IPS DF 6.9 (cell line): ENCODE results near the gene SHOC2.

Experiments used
- DNase-seq: peaks from one replicate; pipeline ENCODE4 v3.0.0-alpha.2; 2013; ENCODE audit warnings: low read depth, low spot score
- H3K27ac ChIP-seq: one replicate; pipeline ENCODE4 v1.5.1; 2013; ENCODE audit warnings: low read length, control low read depth
- H3K27me3 ChIP-seq: 2 replicates; pipeline ENCODE4 v1.6.1; 2013; ENCODE audit warnings: mild to moderate bottlenecking, low read length; ENCODE audit not compliant: control insufficient read depth, insufficient read depth
- H3K36me3 ChIP-seq: 2 replicates; pipeline ENCODE4 v1.6.1; 2013; ENCODE audit warnings: low read length; ENCODE audit not compliant: control insufficient read depth, insufficient read depth
- H3K4me1 ChIP-seq: 2 replicates; pipeline ENCODE4 v1.6.1; 2013; ENCODE audit warnings: low read length; ENCODE audit not compliant: control insufficient read depth, insufficient read depth
- H3K4me3 ChIP-seq: 2 replicates; pipeline ENCODE4 v1.5.1; 2013; ENCODE audit warnings: mild to moderate bottlenecking, low read length
- H3K9me3 ChIP-seq: 2 replicates; pipeline ENCODE4 v1.6.1; 2013; ENCODE audit warnings: low read length, inconsistent platforms; ENCODE audit not compliant: control insufficient read depth, insufficient read depth
- WGBS: extraction: QIAGEN DNeasy Blood & Tissue Kit; methylation state at CpG from one replicate; pipeline ENCODE4 v1.1.7; 2013; ENCODE audit warnings: mixed read lengths, missing lambda C conversion rate; ENCODE audit not compliant: insufficient read length, insufficient coverage; 5-methylcytosine and 5-hydroxymethylcytosine counted together

Gene SHOC2

DNA sequence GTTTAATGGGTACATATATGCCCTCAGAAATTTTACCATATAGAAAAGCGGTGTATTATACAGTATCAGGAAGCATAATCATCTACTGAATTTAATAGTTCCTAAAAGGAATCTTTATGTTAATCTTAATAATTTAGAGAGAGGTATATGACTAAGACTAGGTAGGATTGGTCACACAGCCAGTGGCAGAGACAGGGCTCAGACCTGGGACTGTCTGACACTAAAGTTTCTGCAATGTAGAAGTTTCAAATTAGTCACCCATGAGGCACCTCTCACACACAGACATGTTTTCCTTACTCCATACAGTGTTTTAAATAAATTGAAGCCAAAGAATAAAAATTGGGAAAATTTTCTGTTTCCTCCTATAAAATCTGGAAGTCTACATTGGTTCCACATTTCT lies 84.6 kb downstream of the SHOC2 start:
- Histone ChIP-seq H3K27ac (no peak overlapping the region), H3K4me1 (no peaks in the 10 kb centered on the region), H3K4me3 (no peak overlapping the region), H3K27me3 (no peaks in the 10 kb centered on the region), H3K36me3 (no peaks in the 10 kb centered on the region), H3K9me3 (no peaks in the 10 kb centered on the region)
- no CpG with 5 or more reads among the region's 1 CpG for WGBS
- DNase-seq = no peak

DNA sequence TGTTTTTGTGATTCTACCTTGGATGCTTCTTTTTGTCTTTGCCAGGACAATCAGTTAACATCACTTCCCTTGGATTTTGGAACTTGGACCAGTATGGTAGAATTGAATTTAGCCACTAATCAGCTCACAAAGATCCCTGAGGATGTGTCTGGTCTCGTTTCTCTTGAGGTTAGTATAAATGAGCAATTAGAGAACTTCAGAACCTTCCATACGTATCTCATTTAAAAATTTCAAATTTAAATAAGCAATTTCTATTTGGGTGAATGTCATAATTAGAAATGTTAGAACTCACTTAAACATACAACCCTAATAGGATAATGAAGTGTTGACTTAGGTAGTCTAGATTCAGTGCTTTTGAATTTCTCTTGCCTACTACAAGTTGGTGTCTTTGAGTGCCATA lies 88.1 kb downstream of the SHOC2 start:
- no peaks in the 10 kb centered on the region for H3K9me3 ChIP-seq
- H3K36me3 ChIP-seq = no peaks in the 10 kb centered on the region
- no CpG with 5 or more reads among the region's 2 CpGs for WGBS
- no peak for DNase-seq
- no peaks in the 10 kb centered on the region for H3K4me1 ChIP-seq
- H3K4me3 ChIP-seq = no peak overlapping the region
- no peaks in the 10 kb centered on the region for H3K27me3 ChIP-seq
- no peak overlapping the region for H3K27ac ChIP-seq

DNA sequence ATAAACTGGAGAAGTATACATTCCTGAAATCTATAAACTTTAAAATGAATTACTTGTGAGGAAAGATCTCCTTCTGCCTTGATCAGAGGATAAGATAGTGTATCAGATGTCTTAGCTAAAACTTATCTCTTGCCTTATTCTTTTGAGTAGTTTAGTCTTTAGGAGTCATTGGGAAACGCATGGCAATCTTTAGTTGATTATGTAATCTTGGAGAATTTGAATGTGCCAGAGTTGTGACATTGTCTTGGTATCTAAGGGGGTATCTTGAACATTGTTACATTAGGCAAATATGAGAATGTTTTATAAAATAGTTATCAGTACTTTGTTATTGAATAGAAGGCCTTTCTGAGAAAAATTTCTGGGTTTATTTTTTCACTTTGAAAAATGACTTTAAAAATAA lies 95.8 kb downstream of the SHOC2 start:
- no CpG with 5 or more reads among the region's 1 CpG for WGBS
- Histone ChIP-seq H3K27me3 (no peaks in the 10 kb centered on the region), H3K4me1 (no peaks in the 10 kb centered on the region), H3K9me3 (no peaks in the 10 kb centered on the region), H3K4me3 (no peak overlapping the region), H3K27ac (no peak overlapping the region), H3K36me3 (no peaks in the 10 kb centered on the region)
- DNase-seq = no peak

DNA sequence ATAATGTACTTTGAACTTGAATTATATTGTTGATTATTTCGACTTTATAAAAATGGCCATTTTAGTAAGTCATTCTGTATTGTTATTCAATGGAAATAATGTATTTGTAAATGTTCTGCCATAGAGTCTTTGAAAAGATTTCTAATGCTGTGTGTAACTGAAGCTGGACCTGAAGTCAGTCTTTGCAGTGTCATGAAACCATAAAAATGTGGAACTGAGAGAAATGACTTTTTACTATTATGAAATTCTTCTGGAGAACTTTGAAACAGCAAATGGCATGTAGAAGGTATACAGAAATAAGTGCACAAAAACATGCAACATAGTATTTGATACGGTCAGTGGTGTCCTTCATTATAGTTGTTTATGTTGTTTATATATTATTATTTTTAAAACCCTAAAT lies 97.7 kb downstream of the SHOC2 start:
- Histone ChIP-seq H3K4me3 (no peak overlapping the region), H3K4me1 (no peaks in the 10 kb centered on the region), H3K27ac (no peak overlapping the region), H3K27me3 (no peaks in the 10 kb centered on the region), H3K36me3 (no peaks in the 10 kb centered on the region), H3K9me3 (no peaks in the 10 kb centered on the region)
- WGBS = no CpG with 5 or more reads among the region's 2 CpGs
- DNase-seq = no peak

GRCh38 chr10:111018021-111018420 lies 98.6 kb downstream of the SHOC2 start:
- DNase-seq = no peak
- Histone ChIP-seq H3K27me3 (no peaks in the 10 kb centered on the region), H3K27ac (no peak overlapping the region), H3K36me3 (no peaks in the 10 kb centered on the region), H3K4me3 (no peak overlapping the region), H3K4me1 (no peaks in the 10 kb centered on the region), H3K9me3 (no peaks in the 10 kb centered on the region)

DNA sequence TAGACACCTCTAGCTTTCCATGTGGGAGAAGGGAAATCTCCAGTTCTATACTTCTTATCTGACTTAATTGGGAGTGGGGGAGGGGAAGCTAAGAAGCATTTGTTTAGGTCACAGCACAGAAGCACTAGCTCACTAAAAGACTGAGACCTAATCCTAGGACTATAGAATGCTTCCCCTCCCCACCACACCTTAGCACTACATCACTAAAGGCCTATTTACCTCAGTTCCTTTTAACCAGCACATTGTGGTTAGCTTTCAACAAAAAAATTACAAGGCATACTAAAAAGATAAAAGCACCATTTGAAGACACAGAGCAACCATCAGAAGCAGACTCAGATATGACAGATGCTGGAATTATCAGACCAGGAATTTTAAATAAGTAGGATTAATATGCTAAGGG lies 103.7 kb downstream of the SHOC2 start:
- H3K9me3 ChIP-seq = no peaks in the 10 kb centered on the region
- no peaks in the 10 kb centered on the region for H3K36me3 ChIP-seq
- H3K4me1 ChIP-seq = no peaks in the 10 kb centered on the region
- no peak overlapping the region for H3K4me3 ChIP-seq
- DNase-seq = no peak
- H3K27me3 ChIP-seq = no peaks in the 10 kb centered on the region
- no peak overlapping the region for H3K27ac ChIP-seq

DNA sequence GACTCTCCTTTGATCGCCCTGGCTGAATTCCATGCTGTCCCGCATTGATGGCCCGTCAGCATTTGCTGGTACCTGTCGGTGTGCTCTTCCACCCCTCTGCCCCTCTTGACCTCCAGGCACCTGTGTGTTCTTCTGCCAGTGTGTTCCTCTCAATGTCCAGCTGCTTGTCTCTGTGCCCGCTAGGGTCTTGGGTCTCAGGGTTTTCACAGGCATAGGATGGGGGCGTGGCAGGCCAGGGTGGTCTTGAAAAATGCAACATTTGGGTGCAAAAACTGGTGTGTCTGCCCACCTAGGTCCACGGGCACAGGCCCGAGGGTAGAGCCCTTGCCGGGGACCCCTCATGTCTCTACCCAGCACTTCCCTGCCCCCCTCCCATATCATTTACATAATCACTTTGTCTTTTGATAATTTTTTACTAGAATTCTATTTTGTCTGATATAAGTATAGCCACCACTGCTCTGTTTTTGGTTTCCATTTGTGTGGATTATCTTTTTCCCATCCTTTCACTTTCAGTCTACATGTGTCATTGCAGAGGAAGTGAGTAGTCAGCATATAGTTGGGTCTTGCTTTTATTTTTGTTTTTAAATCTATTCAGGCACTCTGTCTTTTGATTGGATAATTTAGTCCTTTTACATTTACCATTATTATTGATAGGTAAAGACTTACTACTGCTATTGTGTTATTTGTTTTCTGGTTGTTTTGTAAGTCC lies 110.8 kb downstream of the SHOC2 start:
- Histone ChIP-seq H3K27me3 (no peaks in the 10 kb centered on the region), H3K9me3 (no peaks in the 10 kb centered on the region), H3K27ac (no peak overlapping the region), H3K4me3 (no peak overlapping the region), H3K4me1 (no peaks in the 10 kb centered on the region), H3K36me3 (no peaks in the 10 kb centered on the region)
- WGBS = no CpG with 5 or more reads among the region's 9 CpGs
- DNase-seq = no peak

DNA sequence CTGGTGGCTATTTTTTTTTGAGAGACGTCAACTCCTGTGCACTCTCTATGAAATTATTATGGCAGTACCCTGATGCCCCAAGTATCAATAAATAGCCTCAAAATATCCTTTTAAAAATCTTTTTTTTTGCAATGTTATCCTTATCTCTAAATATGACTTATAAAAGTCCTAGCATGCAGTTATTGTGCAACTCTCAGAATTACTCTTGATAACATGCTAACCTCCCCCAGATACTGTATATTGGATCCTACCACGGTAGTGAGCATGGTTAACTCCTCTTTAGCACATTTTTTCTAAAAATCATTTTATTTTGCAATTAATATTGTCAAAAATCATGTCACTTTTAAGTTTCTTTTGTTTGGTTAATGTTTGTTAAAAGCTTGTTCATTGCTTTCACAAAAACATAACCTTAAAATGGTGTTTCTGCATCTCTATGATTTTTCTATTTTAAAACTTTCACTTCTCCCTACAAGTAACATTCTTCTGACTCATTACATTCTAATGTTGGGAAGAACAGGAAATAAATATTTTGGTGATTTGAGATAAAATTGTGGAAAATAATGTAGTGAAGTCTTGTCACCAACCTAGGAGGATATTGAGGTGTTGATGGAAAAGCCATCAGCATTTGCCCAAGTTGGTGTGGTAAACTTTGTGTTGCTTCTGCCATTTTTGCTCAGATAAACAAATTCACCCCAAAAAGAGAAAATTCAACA lies 115.3 kb downstream of the SHOC2 start:
- DNase-seq = no peak
- WGBS = no CpG with 5 or more reads among the region's 2 CpGs

GRCh38 chr10:111035542-111035941 lies 116.1 kb downstream of the SHOC2 start:
- Histone ChIP-seq H3K27me3 (no peaks in the 10 kb centered on the region), H3K36me3 (no peaks in the 10 kb centered on the region), H3K4me3 (no peak overlapping the region), H3K4me1 (no peaks in the 10 kb centered on the region), H3K27ac (no peak overlapping the region), H3K9me3 (no peaks in the 10 kb centered on the region; the same call in 1 of the 2 replicates)
- no peak for DNase-seq

More for the DNA sequence above, 115.3 kb downstream of the SHOC2 start:
- H3K27ac ChIP-seq = no peak overlapping the region
- no peaks in the 10 kb centered on the region for H3K27me3 ChIP-seq
- no peaks in the 10 kb centered on the region; the same call in 1 of the 2 replicates for H3K9me3 ChIP-seq
- H3K36me3 ChIP-seq = no peaks in the 10 kb centered on the region
- no peaks in the 10 kb centered on the region for H3K4me1 ChIP-seq
- no peak overlapping the region for H3K4me3 ChIP-seq

DNA sequence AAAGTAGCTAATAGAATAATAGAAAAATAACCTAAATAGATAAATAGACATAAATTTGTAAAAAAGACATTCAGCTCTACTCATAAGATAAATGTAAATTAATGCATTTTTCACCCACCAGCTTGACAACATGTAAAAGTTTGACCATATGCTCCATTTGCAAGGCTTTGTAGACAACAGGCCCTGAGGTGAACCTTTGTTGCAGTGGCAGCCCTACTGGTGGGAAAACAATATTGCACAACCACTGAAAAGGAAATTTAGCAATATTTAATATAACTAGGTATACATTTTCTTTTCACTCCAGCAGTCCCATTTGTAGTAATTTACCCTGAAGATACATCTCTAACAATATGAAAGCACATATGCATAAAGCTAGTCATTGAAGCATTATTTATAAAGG lies 118.5 kb downstream of the SHOC2 start:
- DNase-seq = no peak
- H3K36me3 ChIP-seq = no peaks in the 10 kb centered on the region
- no peaks in the 10 kb centered on the region for H3K27me3 ChIP-seq
- no peaks in the 10 kb centered on the region; the same call in 1 of the 2 replicates for H3K9me3 ChIP-seq
- no peak overlapping the region for H3K4me3 ChIP-seq
- no peaks in the 10 kb centered on the region for H3K4me1 ChIP-seq
- H3K27ac ChIP-seq = no peak overlapping the region

DNA sequence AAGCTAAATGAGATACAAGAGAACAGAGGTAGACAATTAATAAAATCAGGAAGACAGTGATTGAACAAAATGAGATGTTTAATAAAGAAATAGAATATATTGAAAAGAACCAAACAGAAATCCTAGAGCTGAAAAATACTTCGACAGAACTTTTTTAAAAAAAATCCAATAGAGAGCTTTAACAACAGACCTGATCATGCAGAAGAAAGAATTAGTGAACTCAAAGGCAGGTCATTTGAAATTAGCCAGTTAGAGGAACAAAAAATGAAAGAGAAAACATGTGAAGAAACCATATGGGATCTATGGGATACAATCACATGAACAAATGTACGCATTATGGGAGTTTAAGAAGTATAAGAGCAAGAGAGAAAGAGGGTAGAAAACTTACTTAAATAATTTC lies 120.1 kb downstream of the SHOC2 start:
- Histone ChIP-seq H3K4me1 (no peaks in the 10 kb centered on the region), H3K27ac (no peak overlapping the region), H3K9me3 (no peaks in the 10 kb centered on the region; the same call in 1 of the 2 replicates), H3K27me3 (no peaks in the 10 kb centered on the region), H3K36me3 (no peaks in the 10 kb centered on the region), H3K4me3 (no peak overlapping the region)
- no peak for DNase-seq
- WGBS = no CpG with 5 or more reads among the region's 2 CpGs
